BE2C (cell line): ENCODE measurements around the gene INPP4B.

Experiments used
- DNase-seq: peaks from one replicate; pipeline ENCODE4 v3.0.0-alpha.2; 2020
- H3K27me3 ChIP-seq: fragments of 250-450 bp; sonication (Bioruptor Pico); 2 replicates; pipeline ENCODE4 v1.5.1; 2020; ENCODE audit warnings: mild to moderate bottlenecking
- H3K36me3 ChIP-seq: fragments of 250-450 bp; sonication (Bioruptor Pico); 2 replicates; pipeline ENCODE4 v1.5.1; 2020; ENCODE audit warnings: mild to moderate bottlenecking
- H3K4me1 ChIP-seq: fragments of 250-450 bp; sonication (Bioruptor Pico); 2 replicates; pipeline ENCODE4 v1.5.1; 2020
- H3K4me3 ChIP-seq: 2 replicates; pipeline ENCODE4 v1.5.1; 2011; ENCODE audit warnings: low read depth, low read length
- H3K9me3 ChIP-seq: fragments of 250-450 bp; sonication (Bioruptor Pico); 2 replicates; pipeline ENCODE4 v1.5.1; 2020
- CTCF ChIP-seq: IDR thresholded peaks from 2 replicates; pipeline ENCODE4 v1.5.1; 2012; ENCODE audit warnings: mild to moderate bottlenecking, low read depth, low read length

Gene INPP4B

GRCh38 chr4:142595222-142595871, 250.8 kb downstream of the INPP4B start:
- TF ChIP-seq CTCF, result no peak
- Histone ChIP-seq H3K27me3 (no peaks in the 10 kb centered on the region), H3K4me1 (no peaks in the 10 kb centered on the region), H3K9me3 (no peaks in the 10 kb centered on the region), H3K4me3 (no peak overlapping the region), H3K36me3 (no peaks in the 10 kb centered on the region)
- DNase-seq, result no peak

GRCh38 chr4:142585411-142585810, 260.7 kb downstream of the INPP4B start:
- TF ChIP-seq CTCF, result no peak

GRCh38 chr4:142583708-142584107, 262.4 kb downstream of the INPP4B start:
- no peak for DNase-seq
- TF ChIP-seq CTCF, result no peak

More at GRCh38 chr4:142585411-142585810, 260.7 kb downstream of the INPP4B start:
- no peak overlapping the region for H3K4me3 ChIP-seq
- no peaks in the 10 kb centered on the region for H3K9me3 ChIP-seq
- H3K27me3 ChIP-seq, result no peaks in the 10 kb centered on the region
- no peak for DNase-seq
- H3K4me1 ChIP-seq, result no peaks in the 10 kb centered on the region
- no peaks in the 10 kb centered on the region for H3K36me3 ChIP-seq

GRCh38 chr4:142582340-142582739, 263.8 kb downstream of the INPP4B start:
- H3K4me1 ChIP-seq, result no peaks in the 10 kb centered on the region
- TF ChIP-seq CTCF, result no peak
- no peaks in the 10 kb centered on the region for H3K36me3 ChIP-seq
- H3K9me3 ChIP-seq, result no peaks in the 10 kb centered on the region
- no peak for DNase-seq
- H3K27me3 ChIP-seq, result no peaks in the 10 kb centered on the region
- H3K4me3 ChIP-seq, result no peak overlapping the region

More at GRCh38 chr4:142583708-142584107, 262.4 kb downstream of the INPP4B start:
- Histone ChIP-seq H3K36me3 (no peaks in the 10 kb centered on the region), H3K9me3 (no peaks in the 10 kb centered on the region), H3K4me1 (no peaks in the 10 kb centered on the region), H3K4me3 (no peak overlapping the region), H3K27me3 (no peaks in the 10 kb centered on the region)

GRCh38 chr4:142581881-142582280, 264.2 kb downstream of the INPP4B start:
- H3K36me3 ChIP-seq, result no peaks in the 10 kb centered on the region
- no peak for TF ChIP-seq CTCF
- H3K9me3 ChIP-seq, result no peaks in the 10 kb centered on the region
- H3K27me3 ChIP-seq, result no peaks in the 10 kb centered on the region
- no peak for DNase-seq
- H3K4me1 ChIP-seq, result no peaks in the 10 kb centered on the region
- no peak overlapping the region for H3K4me3 ChIP-seq

- H3K9me3 ChIP-seq, result no peaks in the 10 kb centered on the region
- H3K4me1 ChIP-seq, result no peaks in the 10 kb centered on the region
- DNase-seq, result no peak
- H3K27me3 ChIP-seq, result no peaks in the 10 kb centered on the region
- H3K36me3 ChIP-seq, result no peaks in the 10 kb centered on the region
- TF ChIP-seq CTCF, result no peak
- no peak overlapping the region for H3K4me3 ChIP-seq
Measured at GRCh38 chr4:142579443-142579842, 266.7 kb downstream of the INPP4B start.
